HG03097 (cell line): ENCODE measurements around the gene ZMYM4.

ENCODE experiments used
- ATAC-seq: cut with Tn5 transposase; IDR thresholded peaks from one replicate; pipeline ENCODE4 v1.9.1; 2021; ENCODE audit not compliant: unreplicated experiment, low FRiP score

ZMYM4 gene

GRCh38 chr1:35390600-35391494 is 122.3 kb downstream of the ZMYM4 start:
- no peak for ATAC-seq

- no peak for ATAC-seq
Observed at GRCh38 chr1:35394386-35394785, 125.9 kb downstream of the ZMYM4 start.

GRCh38 chr1:35398739-35399138 is 130.2 kb downstream of the ZMYM4 start:
- no peak for ATAC-seq

- ATAC-seq: no peak
Observed at GRCh38 chr1:35401049-35401448, 132.5 kb downstream of the ZMYM4 start.

GRCh38 chr1:35406103-35406502 is 137.6 kb downstream of the ZMYM4 start:
- no peak for ATAC-seq

- no peak for ATAC-seq
Observed at GRCh38 chr1:35407743-35408142, 139.2 kb downstream of the ZMYM4 start.

GRCh38 chr1:35408925-35409324 is 140.4 kb downstream of the ZMYM4 start:
- no peak for ATAC-seq

- ATAC-seq: no peak
Observed at GRCh38 chr1:35426097-35426586, 157.6 kb downstream of the ZMYM4 start.

- ATAC-seq: no peak
Observed at GRCh38 chr1:35428360-35428759, 159.9 kb downstream of the ZMYM4 start.

GRCh38 chr1:35430762-35431161 is 162.3 kb downstream of the ZMYM4 start:
- no peak for ATAC-seq

GRCh38 chr1:35431173-35431599 is 162.7 kb downstream of the ZMYM4 start:
- ATAC-seq: no peak

GRCh38 chr1:35432231-35432630 is 163.7 kb downstream of the ZMYM4 start:
- no peak for ATAC-seq

GRCh38 chr1:35433714-35434113 is 165.2 kb downstream of the ZMYM4 start:
- ATAC-seq: no peak

- ATAC-seq: no peak
Observed at GRCh38 chr1:35434703-35435102, 166.2 kb downstream of the ZMYM4 start.

- ATAC-seq: no peak
Observed at GRCh38 chr1:35436078-35436477, 167.6 kb downstream of the ZMYM4 start.

GRCh38 chr1:35437200-35437599 is 168.7 kb downstream of the ZMYM4 start:
- no peak for ATAC-seq

GRCh38 chr1:35439626-35440025 is 171.1 kb downstream of the ZMYM4 start:
- no peak for ATAC-seq

- no peak for ATAC-seq
Observed at GRCh38 chr1:35441926-35442579, 173.5 kb downstream of the ZMYM4 start.

- no peak for ATAC-seq
Observed at GRCh38 chr1:35442734-35443133, 174.2 kb downstream of the ZMYM4 start.

GRCh38 chr1:35443768-35444518 is 175.4 kb downstream of the ZMYM4 start:
- ATAC-seq: no peak

GRCh38 chr1:35444519-35444774 is 175.9 kb downstream of the ZMYM4 start:
- no peak for ATAC-seq
